Vagina (tissue), 2 donors: Measurements from ENCODE around the gene VIM.

ENCODE experiments used
- CTCF ChIP-seq, 3 experiments: fragments of 450-650 bp in 2 of 3; fragments of 200-600 bp in 1 of 3; sonication (generic) in 1 of 3; IDR thresholded peaks; one replicate each; pipeline ENCODE4 v1.5.1; 2017 to 2019; ENCODE audit warnings: antibody characterized with exemption in 3 of 3, mild to moderate bottlenecking in 2 of 3, moderate library complexity in 2 of 3
- POLR2A ChIP-seq, 2 donors: fragments of 450-650 bp; IDR thresholded peaks; one replicate each; pipeline ENCODE4 v1.6.1; 2017; ENCODE audit warnings: antibody characterized with exemption in 2 of 2, mild to moderate bottlenecking in 2 of 2, moderate library complexity in 2 of 2

DNA sequence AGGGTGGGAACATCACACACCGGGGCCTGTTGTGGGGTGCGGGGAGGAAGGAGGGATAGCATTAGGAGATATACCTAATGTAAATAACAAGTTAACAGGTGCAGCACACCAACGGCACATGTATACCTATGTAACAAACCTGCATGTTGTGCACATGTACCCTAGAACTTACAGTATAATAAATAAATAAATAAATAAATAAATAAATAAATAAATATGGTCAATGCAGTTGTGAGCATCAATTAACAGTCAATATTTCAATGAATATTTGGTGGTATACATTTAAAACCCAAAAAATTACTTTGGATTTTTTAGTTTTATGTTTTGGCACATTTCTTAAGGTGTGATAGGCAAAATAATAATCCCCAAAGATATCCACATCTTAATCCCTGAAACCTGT is 42.2 kb upstream of the VIM start:
- TF ChIP-seq CTCF (IDR thresholded peaks at IDR 0.05): no peak
- no peak for TF ChIP-seq POLR2A (IDR thresholded peaks at IDR 0.05)
